ENCODE data around the gene A1BG.
A peak's percentile ranks its signal among the peaks of the same experiment; 100 is the strongest.

DNA sequence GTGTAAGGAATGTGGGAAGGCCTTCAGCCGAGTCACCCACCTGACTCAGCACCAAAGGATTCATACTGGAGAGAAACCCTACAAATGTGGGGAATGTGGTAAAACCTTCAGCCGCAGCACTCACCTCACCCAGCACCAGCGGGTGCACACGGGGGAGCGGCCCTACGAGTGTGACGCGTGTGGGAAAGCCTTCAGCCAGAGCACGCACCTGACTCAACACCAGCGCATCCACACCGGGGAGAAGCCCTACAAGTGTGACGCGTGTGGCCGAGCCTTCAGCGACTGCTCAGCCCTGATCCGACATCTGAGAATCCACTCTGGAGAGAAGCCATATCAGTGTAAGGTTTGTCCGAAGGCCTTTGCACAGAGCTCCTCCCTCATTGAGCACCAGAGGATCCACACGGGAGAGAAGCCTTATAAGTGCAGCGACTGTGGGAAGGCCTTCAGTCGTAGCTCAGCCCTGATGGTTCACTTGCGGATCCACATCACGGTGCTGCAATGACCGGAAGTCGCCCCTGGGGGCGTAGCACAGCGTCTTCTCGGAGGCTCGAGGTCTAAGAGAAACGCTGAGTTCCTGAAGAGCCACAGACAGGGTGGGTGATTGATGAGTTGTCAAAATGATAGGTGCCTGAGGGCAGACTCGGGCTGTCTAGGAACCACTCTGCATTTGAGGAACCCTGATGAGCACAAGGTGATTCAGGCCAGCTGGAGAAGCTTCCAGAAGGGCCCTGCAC, 14.3 kb downstream of the A1BG start:
- TF ChIP-seq CTCF (conservative IDR thresholded peaks at IDR 0.05; ENCODE audit: low read length): peak; percentile 50
- TF ChIP-seq EZH2phosphoT487 (IDR thresholded peaks at IDR 0.05; ENCODE audit: borderline replicate concordance, low read depth, low read length): no peak

All from OCI-LY7 (cell line).